ENCODE data around the gene U2AF2.

GRCh38 chr19:55689411-55690108 lies 34.7 kb downstream of the U2AF2 start:
- TF ChIP-seq CTCF (IDR thresholded peaks at IDR 0.05) (no peak), POLR2A (IDR thresholded peaks at IDR 0.05) (no peak)

Data from uterus (tissue), 2 donors.